HG02763 (cell line): ENCODE data around the gene SMC1B.
"Not testable (repeated sequence)": the region's sequence is repeated elsewhere in the genome, so short reads cannot be mapped to it uniquely, and the experiment has no call there.

Experiments
- ATAC-seq: cut with Tn5 transposase; IDR thresholded peaks from one replicate; pipeline ENCODE4 v1.9.1; 2021; ENCODE audit warnings: mild to moderate bottlenecking, moderate library complexity; ENCODE audit not compliant: unreplicated experiment

SMC1B gene

GRCh38 chr22:45305456-45306075 lies 107.8 kb downstream of the SMC1B start:
- no peak for ATAC-seq

GRCh38 chr22:45304971-45305370 lies 108.4 kb downstream of the SMC1B start:
- no peak for ATAC-seq

GRCh38 chr22:45303181-45303580 lies 110.2 kb downstream of the SMC1B start:
- ATAC-seq: no peak

GRCh38 chr22:45302751-45303150 lies 110.6 kb downstream of the SMC1B start:
- no peak for ATAC-seq

DNA sequence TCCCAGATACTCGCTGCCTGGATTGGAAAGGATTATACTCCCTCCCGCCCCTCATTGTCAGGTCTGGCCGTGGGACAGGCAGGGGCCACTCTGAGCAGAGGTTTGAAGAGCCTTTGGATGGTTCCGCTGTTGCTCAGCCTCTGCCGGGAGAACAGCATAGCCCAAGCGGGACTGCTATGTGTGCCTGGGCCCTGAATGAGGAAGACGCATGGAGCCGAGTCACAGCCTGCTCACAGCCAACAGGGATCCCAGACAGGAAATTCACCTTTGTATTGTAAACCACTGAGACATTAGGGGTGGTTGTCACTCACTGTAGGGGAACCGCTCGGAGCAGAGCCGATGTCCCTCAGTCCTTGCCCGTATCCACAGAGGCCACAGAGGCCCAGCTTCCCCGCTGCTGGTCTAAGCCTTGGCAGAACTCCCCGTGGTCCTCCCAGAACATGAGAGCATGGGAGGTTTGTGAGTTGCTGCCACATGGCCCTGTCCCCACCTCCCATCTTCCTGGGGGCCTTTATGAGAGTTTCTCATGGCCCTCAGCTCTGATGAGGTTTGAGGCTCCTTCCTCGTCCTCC lies 114.4 kb downstream of the SMC1B start:
- no peak for ATAC-seq

DNA sequence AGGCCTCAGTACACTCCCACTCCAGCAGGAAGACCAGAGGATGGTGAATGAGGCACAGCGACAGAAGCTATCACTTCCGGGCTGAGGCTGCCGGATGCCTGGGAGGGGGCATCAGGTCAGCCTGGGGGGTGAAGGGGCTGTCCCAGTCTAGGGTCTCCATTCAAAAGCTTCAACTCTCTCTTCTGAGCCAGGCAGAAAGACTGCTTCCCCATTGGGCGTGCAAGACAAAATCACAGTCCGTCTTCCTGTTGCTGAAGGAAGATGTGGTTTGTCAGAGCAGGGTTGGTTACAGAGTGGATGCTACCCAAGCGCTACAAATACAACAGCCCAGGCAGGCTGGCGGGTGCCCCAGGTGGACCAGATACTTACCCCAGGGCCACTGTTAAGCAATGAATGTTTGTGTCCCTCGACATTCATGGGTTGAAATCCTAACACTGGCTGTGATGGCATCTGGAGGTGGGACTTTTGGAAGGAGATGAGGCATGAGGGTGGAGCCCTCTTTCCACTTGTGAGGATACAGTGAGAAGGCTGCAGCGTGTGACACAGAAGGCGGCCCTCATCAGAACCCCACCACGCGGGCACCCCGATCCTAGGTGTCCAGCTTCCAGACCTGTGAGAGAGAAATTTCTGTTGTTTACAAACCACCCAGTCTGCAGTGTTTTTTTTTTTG lies 116.6 kb downstream of the SMC1B start:
- no peak for ATAC-seq

GRCh38 chr22:45295492-45295891 lies 117.9 kb downstream of the SMC1B start:
- ATAC-seq: no peak

DNA sequence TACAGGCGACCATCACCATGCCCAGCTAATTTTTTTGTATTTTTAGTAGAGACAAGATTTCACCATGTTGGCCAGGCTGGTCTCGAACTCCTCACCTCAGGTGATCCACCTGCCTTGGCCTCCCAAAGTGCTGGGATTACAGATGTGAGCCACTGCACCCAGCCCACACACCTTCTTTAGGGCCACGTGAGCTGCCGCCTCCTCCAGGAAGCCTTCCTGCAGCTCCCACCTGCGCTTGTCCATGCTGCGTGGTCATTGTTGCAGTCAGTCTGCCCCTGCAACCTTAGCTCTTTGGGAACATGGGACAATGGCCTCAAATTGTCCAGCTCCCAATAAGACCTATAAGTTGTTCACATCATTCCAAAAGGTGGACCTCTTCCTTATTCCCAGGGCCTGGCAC lies 118.4 kb downstream of the SMC1B start:
- not testable (repeated sequence) for ATAC-seq
